ENCODE data around the gene INTS14.
A peak's percentile ranks its signal among the peaks of the same experiment; 100 is the strongest.
"Not testable (repeated sequence)": the region's sequence is repeated elsewhere in the genome, so short reads cannot be mapped to it uniquely, and the experiment has no call there.

The INTS14 gene

GRCh38 chr15:65630760-65631159 is 19.8 kb upstream of the INTS14 start:
- no peak for DNase-seq (ENCODE audit: low spot score)

- no peak for DNase-seq (ENCODE audit: low spot score)
These were observed 18.6 kb upstream of the INTS14 start for GRCh38 chr15:65629548-65629947.

- no peak for DNase-seq (ENCODE audit: low spot score)
These were observed 15.9 kb upstream of the INTS14 start for GRCh38 chr15:65626856-65627255.

- DNase-seq (ENCODE audit: low spot score) = no peak
These were observed 12.2 kb upstream of the INTS14 start for GRCh38 chr15:65623103-65623502.

- no peak for DNase-seq (ENCODE audit: low spot score)
These were observed 10.7 kb upstream of the INTS14 start, which contains the start of gene SLC24A1 for GRCh38 chr15:65621638-65622037. SLC24A1 (plus strand) TSS chr15:65621938; CDS start chr15:65624081, 2,143 bp downstream.

- DNase-seq (ENCODE audit: low spot score) = no peak
These were observed 9.9 kb upstream of the INTS14 start for GRCh38 chr15:65620833-65621232.

GRCh38 chr15:65619626-65620290 is 8.8 kb upstream of the INTS14 start:
- DNase-seq (ENCODE audit: low spot score) = no peak

GRCh38 chr15:65618560-65619109 is 7.7 kb upstream of the INTS14 start:
- no peak for DNase-seq (ENCODE audit: low spot score)

GRCh38 chr15:65615887-65616286 is 5.0 kb upstream of the INTS14 start:
- DNase-seq (ENCODE audit: low spot score) = not testable (repeated sequence)

- DNase-seq (ENCODE audit: low spot score) = no peak
These were observed 2.2 kb upstream of the INTS14 start for GRCh38 chr15:65612949-65613744.

- no peak for DNase-seq (ENCODE audit: low spot score)
These were observed 1.6 kb upstream of the INTS14 start for GRCh38 chr15:65612616-65612946.

GRCh38 chr15:65611888-65612615 is 1.1 kb upstream of the INTS14 start:
- no peak for DNase-seq (ENCODE audit: low spot score)

GRCh38 chr15:65603559-65603958 is 7.4 kb downstream of the INTS14 start:
- DNase-seq (ENCODE audit: low spot score) = no peak

GRCh38 chr15:65603134-65603533 is 7.8 kb downstream of the INTS14 start:
- DNase-seq (ENCODE audit: low spot score) = no peak

GRCh38 chr15:65599677-65600076 is 11.3 kb downstream of the INTS14 start:
- no peak for DNase-seq (ENCODE audit: low spot score)

- DNase-seq (ENCODE audit: low spot score) = no peak
These were observed 12.5 kb downstream of the INTS14 start for GRCh38 chr15:65598468-65598867.

GRCh38 chr15:65595960-65596359 is 15.0 kb downstream of the INTS14 start:
- peak; percentile 8 for DNase-seq (ENCODE audit: low spot score)

GRCh38 chr15:65587094-65587493 is 23.8 kb downstream of the INTS14 start:
- DNase-seq (ENCODE audit: low spot score) = no peak

GRCh38 chr15:65584241-65584640 is 26.7 kb downstream of the INTS14 start:
- no peak for DNase-seq (ENCODE audit: low spot score)

- DNase-seq (ENCODE audit: low spot score) = peak; percentile 31
These were observed 27.2 kb downstream of the INTS14 start for GRCh38 chr15:65583701-65584100.

GRCh38 chr15:65580287-65580686 is 30.6 kb downstream of the INTS14 start:
- peak; percentile 54 for DNase-seq (ENCODE audit: low spot score)

GRCh38 chr15:65579762-65580161 is 31.2 kb downstream of the INTS14 start:
- DNase-seq (ENCODE audit: low spot score) = no peak

Measured in hepatic stellate cell (primary cell).